Cardiac muscle cell (in vitro differentiated cells and primary cell): ENCODE results near the gene MRGPRE. TPM values are rescaled to one million over a fixed set of nuclear protein-coding genes. Genes with fewer than 3 reads are reported as not detected.

Experiments used
- DNase-seq, 2 donors: peaks; one replicate each; pipeline versions ENCODE4 v3.0.0 to v3.0.0-alpha.2; 2010 to 2017; ENCODE audit warnings: low read depth in 1 of 2, low spot score in 1 of 2
- H3K27ac ChIP-seq: fragments of 200-600 bp; sonication (generic); 2 replicates; pipeline ENCODE4 v1.5.1; 2016
- H3K27me3 ChIP-seq: fragments of 200-600 bp; sonication (generic); 2 replicates; pipeline ENCODE4 v1.6.0; 2016; ENCODE audit warnings: control low read depth
- H3K36me3 ChIP-seq: fragments of 200-600 bp; sonication (generic); 2 replicates; pipeline ENCODE4 v1.5.1; 2016; ENCODE audit warnings: control low read depth
- H3K4me1 ChIP-seq: fragments of 200-600 bp; sonication (generic); 2 replicates; pipeline ENCODE4 v1.8.1; 2017; ENCODE audit warnings: low read depth, mild to moderate bottlenecking, mixed run types
- H3K4me3 ChIP-seq: fragments of 200-600 bp; sonication (generic); 2 replicates; pipeline ENCODE4 v1.5.1; 2016; ENCODE audit warnings: mild to moderate bottlenecking
- H3K9me3 ChIP-seq: fragments of 200-600 bp; sonication (generic); 2 replicates; pipeline ENCODE4 v1.5.1; 2017; ENCODE audit warnings: low read depth, mild to moderate bottlenecking, control low read depth
- CTCF ChIP-seq: IDR thresholded peaks from 2 replicates; pipeline ENCODE4 v1.5.1; 2012; ENCODE audit warnings: low read depth, mild to moderate bottlenecking, low read length
- polyA plus RNA-seq: library from polyadenylated mRNA; unstranded; fragments of >200 nt; fragmentation: Nextera tagmentation; extraction: Ambion mirVana; gene quantifications from 2 replicates; pipeline ENCODE4 v1.2.1, GENCODE V29; 2016
- total RNA-seq: library from RNA; depleted of rRNA; stranded (reverse); fragments of >200 nt; gene quantifications from 2 replicates; pipeline ENCODE4 v1.2.3, GENCODE V29; 2016

MRGPRE gene
- total and polyA plus RNA-seq, 2 experiments from 2014 or later = not detected

- Histone ChIP-seq H3K9me3 (no peaks in the 10 kb centered on the region), H3K4me3 (no peak overlapping the region), H3K27ac (no peak overlapping the region), H3K27me3 (no peaks in the 10 kb centered on the region), H3K4me1 (no peaks in the 10 kb centered on the region), H3K36me3 (no peaks in the 10 kb centered on the region)
- TF ChIP-seq CTCF = no peak
- no peak for DNase-seq
Observed at GRCh38 chr11:3226846-3227567, 5.2 kb downstream of the MRGPRE start.

GRCh38 chr11:3225826-3226750 is 6.1 kb downstream of the MRGPRE start:
- no peak overlapping the region for H3K4me3 ChIP-seq
- no peaks in the 10 kb centered on the region for H3K4me1 ChIP-seq
- no peak for DNase-seq
- no peak for TF ChIP-seq CTCF
- H3K27me3 ChIP-seq = no peaks in the 10 kb centered on the region
- no peaks in the 10 kb centered on the region for H3K9me3 ChIP-seq
- no peak overlapping the region for H3K27ac ChIP-seq
- H3K36me3 ChIP-seq = no peaks in the 10 kb centered on the region

GRCh38 chr11:3225159-3225758 is 7.0 kb downstream of the MRGPRE start:
- no peak for DNase-seq
- TF ChIP-seq CTCF = no peak
- Histone ChIP-seq H3K4me3 (no peak overlapping the region), H3K27ac (no peak overlapping the region), H3K36me3 (no peaks in the 10 kb centered on the region), H3K4me1 (no peaks in the 10 kb centered on the region), H3K27me3 (no peaks in the 10 kb centered on the region), H3K9me3 (no peaks in the 10 kb centered on the region)

- TF ChIP-seq CTCF = no peak
- Histone ChIP-seq H3K4me3 (no peak overlapping the region), H3K4me1 (no peaks in the 10 kb centered on the region), H3K27ac (no peak overlapping the region), H3K9me3 (no peaks in the 10 kb centered on the region), H3K36me3 (no peaks in the 10 kb centered on the region), H3K27me3 (peaks cover under 1% of the 10 kb centered on the region)
- no peak for DNase-seq
Observed at GRCh38 chr11:3224401-3225057, 7.7 kb downstream of the MRGPRE start.

GRCh38 chr11:3223932-3224381 is 8.3 kb downstream of the MRGPRE start:
- H3K4me1 ChIP-seq = no peaks in the 10 kb centered on the region
- H3K27me3 ChIP-seq = peaks cover 6% of the 10 kb centered on the region
- TF ChIP-seq CTCF = no peak
- H3K27ac ChIP-seq = no peak overlapping the region
- H3K9me3 ChIP-seq = no peaks in the 10 kb centered on the region
- no peak for DNase-seq
- no peaks in the 10 kb centered on the region for H3K36me3 ChIP-seq
- H3K4me3 ChIP-seq = no peak overlapping the region
